H1 (cell line): Measurements from ENCODE around the gene GPR25.

Experiments used
- CHD1 ChIP-seq: IDR thresholded peaks from 2 replicates; pipeline ENCODE4 v1.6.1; 2012; ENCODE audit warnings: low read depth, low read length, improper control_type of control experiment
- EZH2 ChIP-seq: fragments of 200-600 bp; sonication (generic); IDR thresholded peaks from 2 replicates; pipeline ENCODE4 v1.7.1; 2012; ENCODE audit warnings: low read depth, mild to moderate bottlenecking, moderate library complexity, low read length, inconsistent platforms; ENCODE audit not compliant: severe bottlenecking
- FOSL1 ChIP-seq: IDR thresholded peaks from 2 replicates; pipeline ENCODE4 v1.6.1; 2011; ENCODE audit warnings: mild to moderate bottlenecking, low read depth, low read length, moderate library complexity; ENCODE audit not compliant: insufficient read depth
- GABPA ChIP-seq: IDR thresholded peaks from 2 replicates; pipeline ENCODE4 v1.6.1; 2011; ENCODE audit warnings: mild to moderate bottlenecking, low read length, moderate library complexity, borderline replicate concordance; ENCODE audit not compliant: insufficient read depth
- JUND ChIP-seq: IDR thresholded peaks from 2 replicates; pipeline ENCODE4 v1.6.1; 2011; ENCODE audit warnings: mild to moderate bottlenecking, improper control_type of control experiment, low read length
- POLR2AphosphoS5 ChIP-seq: IDR thresholded peaks from 2 replicates; pipeline ENCODE4 v1.6.1; 2011; ENCODE audit warnings: low read depth, low read length
- SUZ12 ChIP-seq: fragments of 200-600 bp; sonication (generic); IDR thresholded peaks from 2 replicates; pipeline ENCODE4 v1.6.1; 2012; ENCODE audit warnings: mild to moderate bottlenecking, inconsistent platforms, low read length, moderate library complexity, mixed read lengths
- TF ChIP-seq, protein P1 (sequence below), 3 experiments: IDR thresholded peaks; 1 replicate in 2 of 3; 2 replicates in 1 of 3; pipeline versions ENCODE4 v1.5.1 to v1.6.1; 2011; ENCODE audit warnings: low read length in 3 of 3, mild to moderate bottlenecking in 3 of 3, inconsistent platforms in 2 of 3, low read depth in 1 of 3, moderate library complexity in 1 of 3; ENCODE audit not compliant: insufficient read depth in 1 of 3; ENCODE audit errors: control extremely low read depth in 1 of 3
- TF ChIP-seq, protein P2 (sequence below): IDR thresholded peaks from 2 replicates; pipeline ENCODE4 v1.6.1; 2012; ENCODE audit warnings: inconsistent platforms
- TF ChIP-seq, protein P3 (sequence below): IDR thresholded peaks from 2 replicates; pipeline ENCODE4 v1.6.1; 2012; ENCODE audit warnings: inconsistent platforms

DNA sequence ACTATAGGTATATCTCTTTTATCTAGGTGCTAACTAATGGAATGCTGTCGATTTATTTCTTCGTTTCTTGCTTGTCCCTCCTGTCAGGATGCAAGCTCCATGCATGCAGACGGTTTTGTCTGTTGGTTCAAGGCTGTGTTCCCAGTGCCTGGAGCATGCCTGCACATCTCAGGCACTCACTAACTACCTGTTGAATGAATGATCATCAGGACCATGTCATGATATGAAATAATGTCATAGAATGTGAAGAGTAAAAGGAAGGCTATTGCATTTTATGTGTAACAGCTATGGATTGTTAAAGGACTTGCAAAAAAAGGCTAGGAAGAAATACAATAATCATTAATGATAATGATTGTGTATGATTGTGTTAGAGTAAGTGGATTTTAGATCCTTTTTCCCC lies 4.2 kb downstream of the GPR25 start:
- TF ChIP-seq SUZ12 (no peak), GABPA (no peak), EZH2 (no peak), FOSL1 (no peak), POLR2AphosphoS5 (no peak), CHD1 (no peak), JUND (no peak)
- TF ChIP-seq, protein P1, sequence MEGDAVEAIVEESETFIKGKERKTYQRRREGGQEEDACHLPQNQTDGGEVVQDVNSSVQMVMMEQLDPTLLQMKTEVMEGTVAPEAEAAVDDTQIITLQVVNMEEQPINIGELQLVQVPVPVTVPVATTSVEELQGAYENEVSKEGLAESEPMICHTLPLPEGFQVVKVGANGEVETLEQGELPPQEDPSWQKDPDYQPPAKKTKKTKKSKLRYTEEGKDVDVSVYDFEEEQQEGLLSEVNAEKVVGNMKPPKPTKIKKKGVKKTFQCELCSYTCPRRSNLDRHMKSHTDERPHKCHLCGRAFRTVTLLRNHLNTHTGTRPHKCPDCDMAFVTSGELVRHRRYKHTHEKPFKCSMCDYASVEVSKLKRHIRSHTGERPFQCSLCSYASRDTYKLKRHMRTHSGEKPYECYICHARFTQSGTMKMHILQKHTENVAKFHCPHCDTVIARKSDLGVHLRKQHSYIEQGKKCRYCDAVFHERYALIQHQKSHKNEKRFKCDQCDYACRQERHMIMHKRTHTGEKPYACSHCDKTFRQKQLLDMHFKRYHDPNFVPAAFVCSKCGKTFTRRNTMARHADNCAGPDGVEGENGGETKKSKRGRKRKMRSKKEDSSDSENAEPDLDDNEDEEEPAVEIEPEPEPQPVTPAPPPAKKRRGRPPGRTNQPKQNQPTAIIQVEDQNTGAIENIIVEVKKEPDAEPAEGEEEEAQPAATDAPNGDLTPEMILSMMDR (IDR thresholded peaks at IDR 0.05; ENCODE audit: control extremely low read depth in 1 of 3, insufficient read depth in 1 of 3, low read depth in 1 of 3, low read length in 3 of 3) = no peak
- TF ChIP-seq, protein P2, sequence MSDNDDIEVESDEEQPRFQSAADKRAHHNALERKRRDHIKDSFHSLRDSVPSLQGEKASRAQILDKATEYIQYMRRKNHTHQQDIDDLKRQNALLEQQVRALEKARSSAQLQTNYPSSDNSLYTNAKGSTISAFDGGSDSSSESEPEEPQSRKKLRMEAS = no peak
- TF ChIP-seq, protein P3, sequence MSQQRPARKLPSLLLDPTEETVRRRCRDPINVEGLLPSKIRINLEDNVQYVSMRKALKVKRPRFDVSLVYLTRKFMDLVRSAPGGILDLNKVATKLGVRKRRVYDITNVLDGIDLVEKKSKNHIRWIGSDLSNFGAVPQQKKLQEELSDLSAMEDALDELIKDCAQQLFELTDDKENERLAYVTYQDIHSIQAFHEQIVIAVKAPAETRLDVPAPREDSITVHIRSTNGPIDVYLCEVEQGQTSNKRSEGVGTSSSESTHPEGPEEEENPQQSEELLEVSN = no peak
